Inferior parietal cortex (tissue), 1 donor: ENCODE results near the gene GABRG3.

ENCODE experiments used
- DNase-seq: peaks from one replicate; pipeline ENCODE4 v3.0.0-alpha.2; 2016; ENCODE audit errors: extremely low spot score

GABRG3 gene

DNA sequence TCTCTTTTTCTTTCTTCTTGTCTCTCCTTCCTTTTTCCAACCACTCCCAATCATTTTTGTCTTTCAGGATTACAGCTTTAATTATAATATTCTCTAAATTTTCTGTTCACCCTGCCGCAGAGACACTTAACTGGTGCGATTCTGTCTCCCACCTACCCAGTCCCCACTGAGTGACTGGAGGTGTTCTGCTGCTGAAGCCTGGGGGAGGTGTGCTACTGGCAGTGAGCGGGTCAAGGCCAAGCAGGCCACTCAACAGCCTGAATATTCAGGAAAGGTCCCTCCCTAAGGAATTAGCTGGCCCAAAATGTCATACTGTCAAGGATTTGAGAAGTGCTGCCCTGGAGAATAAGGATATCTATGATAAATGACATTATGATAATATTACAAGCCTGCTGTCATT, 126.5 kb downstream of the GABRG3 start:
- no peak for DNase-seq

DNA sequence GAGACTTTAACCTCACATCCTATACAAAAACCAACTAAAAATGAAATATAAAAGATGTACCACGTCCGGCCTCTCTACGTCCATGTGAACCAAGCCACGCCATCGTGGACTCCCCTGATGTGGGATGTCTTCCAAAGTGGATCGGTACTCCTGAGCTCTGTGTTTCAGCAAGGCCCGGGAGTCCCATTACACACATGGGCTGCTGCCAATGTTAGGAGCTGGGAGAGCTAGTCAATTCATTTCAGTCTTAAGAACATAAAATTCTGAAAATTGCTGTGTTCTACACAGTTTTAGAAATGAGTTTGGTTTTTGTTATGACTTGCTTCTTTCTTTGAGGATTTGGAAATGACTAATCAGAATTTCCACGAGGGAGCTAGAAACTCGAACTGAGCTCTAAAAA, 131.0 kb downstream of the GABRG3 start:
- DNase-seq: no peak

GRCh38 chr15:27111323-27111722, 140.3 kb downstream of the GABRG3 start:
- DNase-seq: no peak

DNA sequence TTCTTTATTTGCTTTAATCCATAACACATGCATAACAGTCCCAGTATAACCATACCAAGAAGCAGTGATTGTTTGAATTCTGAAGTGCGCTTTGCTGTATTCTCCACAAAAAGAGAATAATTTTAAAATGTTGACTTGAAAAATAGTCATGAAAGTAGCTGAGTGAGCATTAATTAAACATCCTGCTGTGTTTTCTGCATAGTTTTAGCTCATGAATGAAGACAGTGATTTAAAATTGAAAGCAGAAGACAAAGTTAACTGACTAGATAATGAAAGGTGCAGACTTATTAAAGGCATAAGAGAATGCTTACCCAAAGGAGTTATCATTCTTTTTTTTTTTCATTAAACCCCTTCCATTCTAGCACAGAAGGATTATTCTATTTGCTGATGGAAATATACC, 143.5 kb downstream of the GABRG3 start:
- no peak for DNase-seq

GRCh38 chr15:27119695-27120266, 148.8 kb downstream of the GABRG3 start:
- DNase-seq: no peak

DNA sequence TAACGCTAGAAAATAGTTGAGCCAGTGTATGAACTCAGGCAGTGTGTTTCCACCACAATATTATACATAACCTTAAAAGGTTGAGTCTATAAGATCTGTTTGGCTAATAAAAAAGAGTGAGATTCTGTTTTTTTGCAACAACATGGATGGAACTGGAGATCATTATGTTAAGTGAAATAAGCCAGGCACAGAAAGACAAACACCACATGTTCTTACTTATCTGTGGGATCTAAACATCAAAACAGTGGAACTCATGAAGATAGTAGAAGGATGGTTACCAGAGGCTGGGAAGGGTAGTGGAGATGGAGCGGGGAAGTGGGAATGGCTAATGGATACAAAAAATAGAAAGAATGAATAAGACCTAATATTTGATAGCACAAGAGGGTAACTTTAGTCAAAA, 150.7 kb downstream of the GABRG3 start:
- no peak for DNase-seq

- DNase-seq: no peak
Measured at GRCh38 chr15:27123291-27123690, 152.3 kb downstream of the GABRG3 start.

DNA sequence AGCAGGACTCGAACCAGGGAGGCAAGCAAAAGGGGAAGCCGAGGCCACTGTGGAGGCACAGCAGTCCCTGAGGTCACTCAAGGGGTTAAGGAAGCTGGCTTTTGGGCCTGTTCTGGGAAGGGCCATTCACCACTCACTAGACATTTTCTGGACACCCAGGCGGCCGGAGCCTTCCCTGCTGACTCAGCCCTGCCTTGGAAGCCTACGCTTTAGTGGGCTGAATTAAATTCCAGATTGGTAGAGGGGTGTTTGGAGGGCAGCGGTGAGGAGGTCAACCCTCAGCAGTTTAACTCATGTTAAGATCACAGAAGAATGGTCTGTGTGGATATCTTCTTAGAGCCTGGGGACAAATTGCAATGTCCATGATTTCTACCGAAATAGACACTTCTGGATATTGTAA, 152.8 kb downstream of the GABRG3 start:
- DNase-seq: no peak

GRCh38 chr15:27124287-27124871, 153.4 kb downstream of the GABRG3 start:
- no peak for DNase-seq

GRCh38 chr15:27125185-27125584, 154.2 kb downstream of the GABRG3 start:
- DNase-seq: no peak

DNA sequence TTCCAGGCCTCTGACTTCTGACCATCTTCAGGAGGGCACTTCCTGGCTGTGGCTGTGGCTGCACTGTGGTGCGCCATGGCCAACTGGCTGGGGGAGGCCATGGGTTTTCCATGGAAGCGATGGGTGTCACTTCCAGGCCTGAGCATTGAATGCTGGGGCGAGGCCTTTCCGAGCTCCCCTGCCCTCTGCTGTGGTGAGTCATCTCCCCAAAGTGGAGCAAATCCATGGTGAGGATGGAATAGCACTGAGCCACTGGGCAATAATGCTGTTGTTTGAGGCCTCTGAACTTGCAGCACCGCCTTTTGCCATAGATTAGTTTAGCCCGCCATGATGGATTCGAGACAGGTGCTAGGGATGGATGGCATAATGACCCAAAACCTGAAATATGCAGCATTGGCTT, 155.5 kb downstream of the GABRG3 start:
- DNase-seq: no peak

- no peak for DNase-seq
Measured at GRCh38 chr15:27127815-27128570, 157.0 kb downstream of the GABRG3 start.

DNA sequence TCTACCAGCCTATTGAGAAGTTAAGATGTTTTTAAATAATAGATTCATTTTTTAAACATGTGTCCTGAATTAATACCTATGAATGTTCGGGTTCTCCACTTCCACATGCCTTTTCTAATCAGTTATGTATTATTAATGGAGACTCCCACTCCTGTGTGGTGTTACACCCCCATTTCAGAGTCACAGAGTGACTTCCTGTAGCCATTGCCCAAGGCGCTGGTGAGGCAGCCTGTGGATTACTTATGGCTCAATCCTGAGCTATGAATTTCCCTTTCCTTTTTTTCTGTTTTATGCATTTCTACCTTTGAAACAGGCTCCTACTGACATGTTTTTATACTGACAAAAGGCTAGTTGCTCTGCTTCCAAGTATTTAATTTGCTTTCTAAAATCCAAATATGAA, 162.3 kb downstream of the GABRG3 start:
- no peak for DNase-seq

GRCh38 chr15:27134481-27134880, 163.5 kb downstream of the GABRG3 start:
- no peak for DNase-seq

- no peak for DNase-seq
Measured at GRCh38 chr15:27135151-27135550, 164.2 kb downstream of the GABRG3 start.

- DNase-seq: no peak
Measured at GRCh38 chr15:27137127-27137526, 166.1 kb downstream of the GABRG3 start.

- no peak for DNase-seq
Measured at GRCh38 chr15:27165590-27165989, 194.6 kb downstream of the GABRG3 start.

DNA sequence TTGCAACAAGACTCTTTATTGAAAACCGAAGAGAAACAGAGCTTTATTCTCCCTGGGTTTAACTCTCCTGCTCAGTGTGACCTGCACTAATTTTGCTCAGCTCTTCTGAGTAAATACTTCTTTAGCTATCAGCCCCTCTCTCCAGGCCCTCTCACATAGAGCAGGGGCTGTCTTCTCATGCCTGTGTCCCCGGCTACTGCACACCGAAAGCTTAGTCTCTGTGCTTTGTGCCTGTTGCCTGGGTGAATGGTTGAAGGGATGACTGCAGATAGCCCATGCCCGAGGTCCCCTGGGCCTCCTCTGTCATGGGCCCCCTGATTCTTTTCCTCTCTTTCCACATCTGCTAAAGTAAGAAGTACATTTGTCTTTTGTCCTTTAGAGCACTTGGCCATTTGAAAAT, 195.9 kb downstream of the GABRG3 start:
- no peak for DNase-seq

GRCh38 chr15:27167738-27168137, 196.8 kb downstream of the GABRG3 start:
- no peak for DNase-seq

DNA sequence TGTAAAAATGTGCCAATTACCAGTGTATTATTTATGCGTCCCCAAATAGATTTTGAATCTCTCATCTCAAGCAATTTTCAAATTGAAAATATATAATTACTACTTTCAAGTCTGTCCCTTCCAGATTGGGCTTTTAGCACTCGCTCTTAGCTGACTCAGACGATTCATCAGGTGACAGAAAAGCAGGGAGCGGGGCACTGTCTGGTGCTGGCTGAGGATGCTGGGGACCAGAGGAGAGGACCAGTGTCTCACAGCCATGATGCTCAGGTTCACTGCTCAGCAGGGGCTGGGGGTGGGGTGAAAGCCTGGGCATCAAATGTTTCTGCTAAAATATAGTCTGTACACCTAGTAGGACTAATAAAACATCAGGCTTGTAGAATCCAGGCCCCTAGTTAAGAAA, 199.9 kb downstream of the GABRG3 start:
- DNase-seq: no peak

DNA sequence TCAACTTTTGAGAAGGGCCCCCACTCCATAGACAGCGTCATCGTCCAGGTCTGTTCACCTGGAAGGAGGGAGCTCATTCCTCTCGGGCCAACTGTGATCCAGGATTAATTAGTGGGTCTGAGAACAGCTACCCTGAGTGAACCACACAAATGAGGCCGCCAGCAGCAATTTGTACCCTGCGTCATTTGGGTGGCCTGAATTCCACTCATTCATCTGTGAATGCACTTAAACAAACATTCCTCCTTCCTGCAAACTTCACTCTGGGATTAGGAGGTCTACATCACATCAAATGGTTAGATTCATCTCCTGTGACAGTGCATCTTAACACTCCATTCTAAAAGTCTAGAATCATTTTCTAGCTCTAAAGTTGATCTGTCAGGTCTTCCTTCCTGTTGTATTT, 201.8 kb downstream of the GABRG3 start:
- no peak for DNase-seq

- no peak for DNase-seq
Measured at GRCh38 chr15:27175472-27176153, 204.6 kb downstream of the GABRG3 start.
